ENCODE results near the gene NR5A1. TPM values are rescaled to one million over a fixed set of nuclear protein-coding genes. Genes with fewer than 3 reads are reported as not detected.

Gene NR5A1
- total and polyA plus RNA-seq, 2 of the 13 experiments (the other 11 are each of a cell fraction or from before 2014, with no cell fraction given), result 28.9 to 44.7 TPM

DNA sequence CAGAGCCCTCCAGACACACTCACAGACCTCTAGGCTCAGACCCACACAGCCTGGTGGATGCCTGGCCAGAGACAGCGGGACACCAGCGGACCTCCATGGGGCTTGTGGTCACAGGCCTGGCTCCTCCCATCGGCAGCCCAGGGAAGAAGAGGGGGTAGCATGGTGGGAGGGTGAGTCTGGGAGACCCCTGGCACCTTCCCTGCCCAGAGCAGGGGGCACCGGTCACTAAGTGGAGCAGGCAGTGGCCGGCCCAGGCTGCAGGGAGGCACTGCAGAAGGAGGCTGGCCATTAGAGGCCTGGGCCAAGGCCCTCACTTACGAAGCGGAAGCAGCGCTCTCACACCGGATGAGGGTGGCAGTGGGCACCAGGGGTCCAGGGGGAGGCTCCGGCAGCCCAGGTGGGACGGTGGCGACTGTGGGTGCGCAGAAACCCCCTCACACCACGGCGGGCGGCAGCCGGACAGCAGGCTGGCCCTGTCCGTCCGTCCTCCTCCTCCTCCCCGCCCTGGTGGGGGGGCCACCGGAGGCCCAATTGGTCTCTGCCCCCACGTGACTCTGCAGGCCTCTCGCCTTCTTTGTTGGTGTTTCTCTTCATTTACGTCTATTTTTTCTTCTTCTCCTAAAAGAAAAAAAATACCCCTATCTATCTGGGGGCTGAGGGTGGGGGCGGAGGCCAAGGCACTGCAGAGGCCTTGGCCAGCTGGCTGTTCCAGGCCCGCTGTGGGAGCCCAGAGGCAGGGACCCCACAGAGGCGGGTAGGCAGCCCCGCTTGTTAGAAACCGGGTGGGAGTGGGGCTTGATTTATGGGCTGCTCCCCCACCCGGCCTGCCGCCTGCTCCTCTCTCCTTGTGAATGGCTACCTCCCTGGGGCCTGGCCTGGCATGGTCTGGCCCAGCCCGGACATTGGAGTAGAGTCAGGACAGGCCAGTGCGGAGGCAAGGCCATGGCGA lies at the start of gene NR5A1 (continued):
- TF ChIP-seq, protein P1, sequence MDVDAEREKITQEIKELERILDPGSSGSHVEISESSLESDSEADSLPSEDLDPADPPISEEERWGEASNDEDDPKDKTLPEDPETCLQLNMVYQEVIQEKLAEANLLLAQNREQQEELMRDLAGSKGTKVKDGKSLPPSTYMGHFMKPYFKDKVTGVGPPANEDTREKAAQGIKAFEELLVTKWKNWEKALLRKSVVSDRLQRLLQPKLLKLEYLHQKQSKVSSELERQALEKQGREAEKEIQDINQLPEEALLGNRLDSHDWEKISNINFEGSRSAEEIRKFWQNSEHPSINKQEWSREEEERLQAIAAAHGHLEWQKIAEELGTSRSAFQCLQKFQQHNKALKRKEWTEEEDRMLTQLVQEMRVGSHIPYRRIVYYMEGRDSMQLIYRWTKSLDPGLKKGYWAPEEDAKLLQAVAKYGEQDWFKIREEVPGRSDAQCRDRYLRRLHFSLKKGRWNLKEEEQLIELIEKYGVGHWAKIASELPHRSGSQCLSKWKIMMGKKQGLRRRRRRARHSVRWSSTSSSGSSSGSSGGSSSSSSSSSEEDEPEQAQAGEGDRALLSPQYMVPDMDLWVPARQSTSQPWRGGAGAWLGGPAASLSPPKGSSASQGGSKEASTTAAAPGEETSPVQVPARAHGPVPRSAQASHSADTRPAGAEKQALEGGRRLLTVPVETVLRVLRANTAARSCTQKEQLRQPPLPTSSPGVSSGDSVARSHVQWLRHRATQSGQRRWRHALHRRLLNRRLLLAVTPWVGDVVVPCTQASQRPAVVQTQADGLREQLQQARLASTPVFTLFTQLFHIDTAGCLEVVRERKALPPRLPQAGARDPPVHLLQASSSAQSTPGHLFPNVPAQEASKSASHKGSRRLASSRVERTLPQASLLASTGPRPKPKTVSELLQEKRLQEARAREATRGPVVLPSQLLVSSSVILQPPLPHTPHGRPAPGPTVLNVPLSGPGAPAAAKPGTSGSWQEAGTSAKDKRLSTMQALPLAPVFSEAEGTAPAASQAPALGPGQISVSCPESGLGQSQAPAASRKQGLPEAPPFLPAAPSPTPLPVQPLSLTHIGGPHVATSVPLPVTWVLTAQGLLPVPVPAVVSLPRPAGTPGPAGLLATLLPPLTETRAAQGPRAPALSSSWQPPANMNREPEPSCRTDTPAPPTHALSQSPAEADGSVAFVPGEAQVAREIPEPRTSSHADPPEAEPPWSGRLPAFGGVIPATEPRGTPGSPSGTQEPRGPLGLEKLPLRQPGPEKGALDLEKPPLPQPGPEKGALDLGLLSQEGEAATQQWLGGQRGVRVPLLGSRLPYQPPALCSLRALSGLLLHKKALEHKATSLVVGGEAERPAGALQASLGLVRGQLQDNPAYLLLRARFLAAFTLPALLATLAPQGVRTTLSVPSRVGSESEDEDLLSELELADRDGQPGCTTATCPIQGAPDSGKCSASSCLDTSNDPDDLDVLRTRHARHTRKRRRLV (CRISPR knock-in tag; IDR thresholded peaks at IDR 0.05), result no peak
- no peak for TF ChIP-seq TBL1XR1 (IDR thresholded peaks at IDR 0.05; ENCODE audit: borderline replicate concordance, low read length, partially characterized antibody)
- TF ChIP-seq ZNF143 (CRISPR knock-in tag; IDR thresholded peaks at IDR 0.05), result no peak
- TF ChIP-seq ZFY (CRISPR knock-in tag; IDR thresholded peaks at IDR 0.05), result peak; percentile 94
- TF ChIP-seq SPEN (CRISPR knock-in tag; IDR thresholded peaks at IDR 0.05; ENCODE audit: low read depth), result peak; percentile 81
- no peak for TF ChIP-seq HNRNPUL1 (IDR thresholded peaks at IDR 0.05; ENCODE audit: low read depth, low read length)
- TF ChIP-seq ZSCAN21 (CRISPR knock-in tag; IDR thresholded peaks at IDR 0.05; ENCODE audit: borderline replicate concordance), result peak; percentile 60; the same call in 1 of the 2 replicates
- TF ChIP-seq BHLHE40 (IDR thresholded peaks at IDR 0.05; ENCODE audit: low read length), result 0 out of 2 replicates have a peak, but pooled peaks have one; percentile 10
- TF ChIP-seq KLF9 (CRISPR knock-in tag; IDR thresholded peaks at IDR 0.05; ENCODE audit: low read depth), result 0 out of 2 replicates have a peak, but pooled peaks have one; percentile 19
- TF ChIP-seq PHF20 (CRISPR knock-in tag; IDR thresholded peaks at IDR 0.05), result peak; percentile 78
- no peak for TF ChIP-seq EZH2 (conservative IDR thresholded peaks at IDR 0.05; ENCODE audit: low read depth, low read length)
- TF ChIP-seq GZF1 (CRISPR knock-in tag; IDR thresholded peaks at IDR 0.05), result 0 out of 2 replicates have a peak, but pooled peaks have one; percentile 54
- TF ChIP-seq ZNF3 (CRISPR knock-in tag; IDR thresholded peaks at IDR 0.05), result peak; percentile 47; the same call in 1 of the 2 replicates
- TF ChIP-seq RFXAP (CRISPR knock-in tag; IDR thresholded peaks at IDR 0.05; ENCODE audit: borderline replicate concordance), result 0 out of 2 replicates have a peak, but pooled peaks have one; percentile 13
- TF ChIP-seq KDM3A (CRISPR knock-in tag; IDR thresholded peaks at IDR 0.05; ENCODE audit: low read depth), result peak; percentile 82; the same call in 1 of the 2 replicates
- TF ChIP-seq, protein P2, sequence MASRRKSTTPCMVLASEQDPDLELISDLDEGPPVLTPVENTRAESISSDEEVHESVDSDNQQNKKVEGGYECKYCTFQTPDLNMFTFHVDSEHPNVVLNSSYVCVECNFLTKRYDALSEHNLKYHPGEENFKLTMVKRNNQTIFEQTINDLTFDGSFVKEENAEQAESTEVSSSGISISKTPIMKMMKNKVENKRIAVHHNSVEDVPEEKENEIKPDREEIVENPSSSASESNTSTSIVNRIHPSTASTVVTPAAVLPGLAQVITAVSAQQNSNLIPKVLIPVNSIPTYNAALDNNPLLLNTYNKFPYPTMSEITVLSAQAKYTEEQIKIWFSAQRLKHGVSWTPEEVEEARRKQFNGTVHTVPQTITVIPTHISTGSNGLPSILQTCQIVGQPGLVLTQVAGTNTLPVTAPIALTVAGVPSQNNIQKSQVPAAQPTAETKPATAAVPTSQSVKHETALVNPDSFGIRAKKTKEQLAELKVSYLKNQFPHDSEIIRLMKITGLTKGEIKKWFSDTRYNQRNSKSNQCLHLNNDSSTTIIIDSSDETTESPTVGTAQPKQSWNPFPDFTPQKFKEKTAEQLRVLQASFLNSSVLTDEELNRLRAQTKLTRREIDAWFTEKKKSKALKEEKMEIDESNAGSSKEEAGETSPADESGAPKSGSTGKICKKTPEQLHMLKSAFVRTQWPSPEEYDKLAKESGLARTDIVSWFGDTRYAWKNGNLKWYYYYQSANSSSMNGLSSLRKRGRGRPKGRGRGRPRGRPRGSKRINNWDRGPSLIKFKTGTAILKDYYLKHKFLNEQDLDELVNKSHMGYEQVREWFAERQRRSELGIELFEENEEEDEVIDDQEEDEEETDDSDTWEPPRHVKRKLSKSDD (CRISPR knock-in tag; IDR thresholded peaks at IDR 0.05; ENCODE audit: low read depth), result 0 out of 2 replicates have a peak, but pooled peaks have one; percentile 64
- TF ChIP-seq ZNF431 (CRISPR knock-in tag; IDR thresholded peaks at IDR 0.05; ENCODE audit: borderline replicate concordance, low read depth), result 0 out of 2 replicates have a peak, but pooled peaks have one; percentile 31
- 0 out of 2 replicates have a peak, but pooled peaks have one; percentile 19 for TF ChIP-seq ZNF766 (CRISPR knock-in tag; IDR thresholded peaks at IDR 0.05; ENCODE audit: borderline replicate concordance)
- TF ChIP-seq CEBPB (IDR thresholded peaks at IDR 0.05; ENCODE audit: borderline replicate concordance, low read depth, low read length), result no peak
- TF ChIP-seq ZNF101 (CRISPR knock-in tag; IDR thresholded peaks at IDR 0.05; ENCODE audit: borderline replicate concordance, low read depth), result no peak
